ENCODE data around the gene SPG7. TPM values are rescaled to one million over a fixed set of nuclear protein-coding genes. Genes with fewer than 3 reads are reported as not detected.

SPG7 gene
- polyA plus RNA-seq, 1 donor from 2014 or later: 216 TPM

DNA sequence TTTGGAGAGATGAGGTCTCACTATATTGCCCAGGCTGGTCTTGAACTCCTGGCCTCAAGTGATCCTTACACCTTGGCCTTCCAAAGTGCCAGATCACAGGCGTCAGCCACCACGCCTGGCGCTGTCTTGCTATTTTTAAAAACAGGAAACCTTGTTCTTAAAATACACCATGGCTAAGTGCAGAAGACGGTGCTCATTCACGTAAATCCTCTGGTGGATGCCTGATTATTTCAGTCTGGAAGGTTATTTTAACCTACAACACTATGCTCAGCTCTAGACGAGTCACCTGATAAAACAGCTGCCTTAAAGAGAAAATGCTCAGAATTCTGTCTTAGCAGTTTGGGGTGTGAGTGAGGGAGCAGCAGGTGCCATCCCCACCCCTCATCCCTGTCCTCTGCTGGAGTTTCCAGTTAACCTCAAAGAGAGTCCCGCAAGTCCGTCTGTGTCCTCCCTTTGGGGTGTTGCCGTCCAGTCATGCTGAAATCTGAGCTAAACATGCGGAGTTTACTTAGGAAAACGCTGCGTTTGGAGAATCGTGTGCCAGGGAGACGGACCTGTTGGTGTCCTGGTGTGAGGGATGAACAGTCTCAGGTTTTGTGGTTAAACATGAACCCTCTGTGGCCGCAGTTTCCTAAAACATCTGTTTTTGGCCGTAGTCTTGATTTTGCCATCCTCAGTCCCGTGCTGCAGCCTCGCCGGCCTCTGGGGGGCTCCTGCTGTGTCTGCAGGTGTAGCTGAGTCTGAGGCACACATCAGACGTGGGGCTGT lies 17.1 kb downstream of the SPG7 start:
- peaks cover 3% of the 10 kb centered on the region for H3K36me3 ChIP-seq (ENCODE audit: insufficient read depth, low read length)
- H3K9ac ChIP-seq (ENCODE audit: low read length): no peak overlapping the region

DNA sequence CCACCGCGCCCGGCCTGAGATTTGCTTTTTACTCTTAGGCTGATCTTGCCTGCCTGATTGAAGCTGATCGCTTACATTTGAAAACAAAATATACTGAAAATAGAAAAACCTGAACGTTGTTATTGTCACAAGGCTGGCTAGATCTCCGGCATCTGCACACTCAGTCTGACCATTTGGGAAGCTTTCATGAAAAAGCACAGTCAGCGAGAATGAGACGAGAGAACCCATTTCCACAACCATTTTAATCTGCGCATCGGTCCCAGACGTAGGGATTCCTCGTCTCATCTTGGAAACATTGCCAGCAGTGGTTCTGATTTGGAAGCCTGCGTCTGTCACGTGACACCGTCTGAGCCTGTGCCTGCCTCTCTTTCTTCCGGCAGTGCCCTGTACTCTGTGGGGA lies 20.9 kb downstream of the SPG7 start:
- TF ChIP-seq, protein P1, sequence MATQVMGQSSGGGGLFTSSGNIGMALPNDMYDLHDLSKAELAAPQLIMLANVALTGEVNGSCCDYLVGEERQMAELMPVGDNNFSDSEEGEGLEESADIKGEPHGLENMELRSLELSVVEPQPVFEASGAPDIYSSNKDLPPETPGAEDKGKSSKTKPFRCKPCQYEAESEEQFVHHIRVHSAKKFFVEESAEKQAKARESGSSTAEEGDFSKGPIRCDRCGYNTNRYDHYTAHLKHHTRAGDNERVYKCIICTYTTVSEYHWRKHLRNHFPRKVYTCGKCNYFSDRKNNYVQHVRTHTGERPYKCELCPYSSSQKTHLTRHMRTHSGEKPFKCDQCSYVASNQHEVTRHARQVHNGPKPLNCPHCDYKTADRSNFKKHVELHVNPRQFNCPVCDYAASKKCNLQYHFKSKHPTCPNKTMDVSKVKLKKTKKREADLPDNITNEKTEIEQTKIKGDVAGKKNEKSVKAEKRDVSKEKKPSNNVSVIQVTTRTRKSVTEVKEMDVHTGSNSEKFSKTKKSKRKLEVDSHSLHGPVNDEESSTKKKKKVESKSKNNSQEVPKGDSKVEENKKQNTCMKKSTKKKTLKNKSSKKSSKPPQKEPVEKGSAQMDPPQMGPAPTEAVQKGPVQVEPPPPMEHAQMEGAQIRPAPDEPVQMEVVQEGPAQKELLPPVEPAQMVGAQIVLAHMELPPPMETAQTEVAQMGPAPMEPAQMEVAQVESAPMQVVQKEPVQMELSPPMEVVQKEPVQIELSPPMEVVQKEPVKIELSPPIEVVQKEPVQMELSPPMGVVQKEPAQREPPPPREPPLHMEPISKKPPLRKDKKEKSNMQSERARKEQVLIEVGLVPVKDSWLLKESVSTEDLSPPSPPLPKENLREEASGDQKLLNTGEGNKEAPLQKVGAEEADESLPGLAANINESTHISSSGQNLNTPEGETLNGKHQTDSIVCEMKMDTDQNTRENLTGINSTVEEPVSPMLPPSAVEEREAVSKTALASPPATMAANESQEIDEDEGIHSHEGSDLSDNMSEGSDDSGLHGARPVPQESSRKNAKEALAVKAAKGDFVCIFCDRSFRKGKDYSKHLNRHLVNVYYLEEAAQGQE (IDR thresholded peaks at IDR 0.05; ENCODE audit: borderline replicate concordance): no peak
- no peak for TF ChIP-seq POLR2AphosphoS5 (IDR thresholded peaks at IDR 0.05)
- no peak for TF ChIP-seq EZH2 (IDR thresholded peaks at IDR 0.05; ENCODE audit: borderline replicate concordance, insufficient read depth, low read length, poor library complexity, severe bottlenecking)
- no peak for TF ChIP-seq TAF1 (IDR thresholded peaks at IDR 0.05; ENCODE audit: low read depth)
- no peak for TF ChIP-seq EP300 (conservative IDR thresholded peaks at IDR 0.05; ENCODE audit: poor library complexity, severe bottlenecking)
- TF ChIP-seq, protein P2, sequence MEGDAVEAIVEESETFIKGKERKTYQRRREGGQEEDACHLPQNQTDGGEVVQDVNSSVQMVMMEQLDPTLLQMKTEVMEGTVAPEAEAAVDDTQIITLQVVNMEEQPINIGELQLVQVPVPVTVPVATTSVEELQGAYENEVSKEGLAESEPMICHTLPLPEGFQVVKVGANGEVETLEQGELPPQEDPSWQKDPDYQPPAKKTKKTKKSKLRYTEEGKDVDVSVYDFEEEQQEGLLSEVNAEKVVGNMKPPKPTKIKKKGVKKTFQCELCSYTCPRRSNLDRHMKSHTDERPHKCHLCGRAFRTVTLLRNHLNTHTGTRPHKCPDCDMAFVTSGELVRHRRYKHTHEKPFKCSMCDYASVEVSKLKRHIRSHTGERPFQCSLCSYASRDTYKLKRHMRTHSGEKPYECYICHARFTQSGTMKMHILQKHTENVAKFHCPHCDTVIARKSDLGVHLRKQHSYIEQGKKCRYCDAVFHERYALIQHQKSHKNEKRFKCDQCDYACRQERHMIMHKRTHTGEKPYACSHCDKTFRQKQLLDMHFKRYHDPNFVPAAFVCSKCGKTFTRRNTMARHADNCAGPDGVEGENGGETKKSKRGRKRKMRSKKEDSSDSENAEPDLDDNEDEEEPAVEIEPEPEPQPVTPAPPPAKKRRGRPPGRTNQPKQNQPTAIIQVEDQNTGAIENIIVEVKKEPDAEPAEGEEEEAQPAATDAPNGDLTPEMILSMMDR (IDR thresholded peaks at IDR 0.05; ENCODE audit: poor library complexity, severe bottlenecking): no peak
- no peak for TF ChIP-seq RAD21 (conservative IDR thresholded peaks at IDR 0.05)
- no peak for TF ChIP-seq MXI1 (conservative IDR thresholded peaks at IDR 0.05; ENCODE audit: poor library complexity, severe bottlenecking)
- TF ChIP-seq SMC3 (conservative IDR thresholded peaks at IDR 0.05; ENCODE audit: poor library complexity): no peak
- Histone ChIP-seq H3K9ac (ENCODE audit: low read length) (no peak overlapping the region), H3K27ac (ENCODE audit: low read length) (no peak overlapping the region), H3K36me3 (ENCODE audit: insufficient read depth, low read length) (peaks cover 3% of the 10 kb centered on the region), H3K4me2 (ENCODE audit: low read length) (no peak overlapping the region), H4K20me1 (ENCODE audit: insufficient read depth) (no peaks in the 10 kb centered on the region), H3K9me2 (ENCODE audit: insufficient read depth, low read length) (no peaks in the 10 kb centered on the region), H3F3A (ENCODE audit: insufficient read depth, low read length, poor library complexity, severe bottlenecking) (no peaks in the 10 kb centered on the region), H2AFZ (ENCODE audit: low read depth, low read length) (no peak overlapping the region), H3K79me2 (replicated peaks; ENCODE audit: insufficient read depth, low read length) (no peaks in the 10 kb centered on the region), H3K9me3 (ENCODE audit: low read length) (no peaks in the 10 kb centered on the region), H3K4me3 (ENCODE audit: low read length) (no peak overlapping the region), H3K27me3 (ENCODE audit: insufficient read depth, low read depth, low read length) (no peaks in the 10 kb centered on the region)

More for the DNA sequence above, 17.1 kb downstream of the SPG7 start:
- TF ChIP-seq POLR2AphosphoS5 (IDR thresholded peaks at IDR 0.05) (no peak), EP300 (conservative IDR thresholded peaks at IDR 0.05; ENCODE audit: poor library complexity, severe bottlenecking) (no peak), SMC3 (conservative IDR thresholded peaks at IDR 0.05; ENCODE audit: poor library complexity) (no peak), RAD21 (conservative IDR thresholded peaks at IDR 0.05) (no peak), TAF1 (IDR thresholded peaks at IDR 0.05; ENCODE audit: low read depth) (no peak)
- Histone ChIP-seq H4K20me1 (ENCODE audit: insufficient read depth) (no peaks in the 10 kb centered on the region), H3K79me2 (replicated peaks; ENCODE audit: insufficient read depth, low read length) (no peaks in the 10 kb centered on the region), H3K4me3 (ENCODE audit: low read length) (no peak overlapping the region), H3K27ac (ENCODE audit: low read length) (no peak overlapping the region), H3K27me3 (ENCODE audit: insufficient read depth, low read depth, low read length) (no peaks in the 10 kb centered on the region), H3F3A (ENCODE audit: insufficient read depth, low read length, poor library complexity, severe bottlenecking) (no peaks in the 10 kb centered on the region), H3K4me2 (ENCODE audit: low read length) (no peak overlapping the region), H3K9me3 (ENCODE audit: low read length) (no peaks in the 10 kb centered on the region), H2AFZ (ENCODE audit: low read depth, low read length) (no peak overlapping the region), H3K9me2 (ENCODE audit: insufficient read depth, low read length) (no peaks in the 10 kb centered on the region)

Data from neural cell (in vitro differentiated cells).